ENCODE data around the gene SACM1L.

Gene SACM1L

DNA sequence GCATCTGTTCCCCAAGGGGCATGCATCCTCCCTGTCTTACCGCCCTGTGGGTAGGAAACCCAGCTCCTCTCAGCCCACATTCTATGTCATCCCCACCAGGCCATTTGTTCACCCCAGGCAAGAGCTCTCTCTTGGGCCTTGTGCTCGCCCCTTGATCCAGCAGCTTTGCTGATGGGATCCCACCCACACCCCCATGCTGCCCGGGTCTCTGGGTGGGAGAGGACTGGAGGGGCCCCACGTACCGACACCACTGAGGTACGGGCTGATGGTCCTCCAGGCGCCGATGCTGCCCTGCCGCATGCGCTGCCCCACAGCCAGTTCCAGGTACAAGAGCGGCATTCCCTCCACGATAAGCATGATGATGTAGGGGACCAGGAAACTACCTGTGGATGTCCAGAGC is 92.6 kb downstream of the SACM1L start:
- Histone ChIP-seq H2AK5ac (ENCODE audit: low read depth, low read length) (no peak overlapping the region), H3K36me3 (replicated peaks in 1 of 2; ENCODE audit: control insufficient read depth in 2 of 2, insufficient read depth in 2 of 2, low read length in 2 of 2) (no peaks in the 10 kb centered on the region), H2BK15ac (ENCODE audit: low read length) (no peak overlapping the region), H3K23ac (ENCODE audit: low read depth, low read length, poor library complexity) (no peak overlapping the region), H3K4ac (ENCODE audit: low read length) (no peak overlapping the region), H3K4me3 (ENCODE audit: low read length in 2 of 2) (no peak overlapping the region), H3K27ac (replicated peaks; ENCODE audit: low read length) (no peak overlapping the region), H3K18ac (ENCODE audit: low read length) (peak overlapping the region; percentile 72), H2BK120ac (ENCODE audit: low read depth, low read length) (no peak overlapping the region), H2BK5ac (ENCODE audit: low read length) (no peak overlapping the region), H3K4me1 (ENCODE audit: control insufficient read depth in 2 of 2, insufficient read depth in 1 of 2, low read depth in 1 of 2, low read length in 2 of 2) (no peaks in the 10 kb centered on the region), H2AFZ (ENCODE audit: low read length) (no peak overlapping the region), H3K27me3 (ENCODE audit: control insufficient read depth in 3 of 3, insufficient read depth in 3 of 3, low read depth in 1 of 3, low read length in 3 of 3) (peaks cover 0 to 15% (median 0%) of the 10 kb centered on the region in 3 experiments), H4K91ac (ENCODE audit: low read depth, low read length, poor library complexity) (no peak overlapping the region), H2BK12ac (ENCODE audit: low read length) (no peak overlapping the region), H3K79me1 (ENCODE audit: low read depth, low read length) (no peaks in the 10 kb centered on the region), H3K14ac (ENCODE audit: low read length) (no peak overlapping the region), H3K9ac (ENCODE audit: low read depth, low read length, poor library complexity) (no peak overlapping the region), H3K4me2 (ENCODE audit: insufficient read depth, low read length, poor library complexity, severe bottlenecking) (no peak overlapping the region), H3K9me3 (replicated peaks in 1 of 2; ENCODE audit: control insufficient read depth in 2 of 2, insufficient read depth in 1 of 2, low read depth in 1 of 2, low read length in 2 of 2) (peaks cover 0 to 2% of the 10 kb centered on the region in 2 donors), H4K8ac (ENCODE audit: low read depth, low read length) (no peak overlapping the region)
- no CpG with 5 or more reads among the region's 12 CpGs for whole genome bisulfite sequencing, 2 donors (ENCODE audit: extremely low coverage in 2 of 2, insufficient read length in 2 of 2, insufficient replicate concordance in 1 of 2)
- DNase-seq (ENCODE audit: low spot score), result no peak

DNA sequence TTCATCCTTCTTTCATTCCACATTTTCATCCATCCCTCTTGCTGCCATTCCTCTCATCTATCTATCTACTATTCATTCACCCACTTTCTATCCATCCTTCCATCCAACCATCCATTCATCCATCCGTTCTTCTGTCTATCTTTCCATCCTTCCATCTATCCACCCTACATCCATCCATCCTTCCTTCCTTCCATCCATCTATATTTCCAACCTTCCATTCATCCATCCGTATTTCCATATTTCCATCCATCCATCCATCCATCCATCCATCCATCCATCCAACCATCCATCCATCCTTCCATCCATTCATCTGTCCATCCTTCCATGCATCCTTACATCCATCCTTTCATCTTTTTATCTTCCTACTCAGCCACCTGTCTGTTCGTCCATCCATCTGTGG is 93.2 kb downstream of the SACM1L start:
- no peak overlapping the region for H2BK5ac ChIP-seq (ENCODE audit: low read length)
- H3K9me3 ChIP-seq (replicated peaks in 1 of 2; ENCODE audit: control insufficient read depth in 2 of 2, insufficient read depth in 1 of 2, low read depth in 1 of 2, low read length in 2 of 2), result peaks cover 0 to 2% of the 10 kb centered on the region in 2 donors
- no peak overlapping the region for H3K14ac ChIP-seq (ENCODE audit: low read length)
- peaks cover 0 to 18% (median 0%) of the 10 kb centered on the region in 3 experiments for H3K27me3 ChIP-seq (ENCODE audit: control insufficient read depth in 3 of 3, insufficient read depth in 3 of 3, low read depth in 1 of 3, low read length in 3 of 3)
- no peaks in the 10 kb centered on the region for H3K36me3 ChIP-seq (replicated peaks in 1 of 2; ENCODE audit: control insufficient read depth in 2 of 2, insufficient read depth in 2 of 2, low read length in 2 of 2)
- no peak overlapping the region for H2BK120ac ChIP-seq (ENCODE audit: low read depth, low read length)
- no peak overlapping the region for H2AK5ac ChIP-seq (ENCODE audit: low read depth, low read length)
- DNase-seq (ENCODE audit: low spot score), result no peak
- no peak overlapping the region for H3K27ac ChIP-seq (replicated peaks; ENCODE audit: low read length)
- no peaks in the 10 kb centered on the region for H3K4me1 ChIP-seq (ENCODE audit: control insufficient read depth in 2 of 2, insufficient read depth in 1 of 2, low read depth in 1 of 2, low read length in 2 of 2)
- no peak overlapping the region for H4K8ac ChIP-seq (ENCODE audit: low read depth, low read length)
- H3K9ac ChIP-seq (ENCODE audit: low read depth, low read length, poor library complexity), result no peak overlapping the region
- no peak overlapping the region for H3K4me3 ChIP-seq (ENCODE audit: low read length in 2 of 2)
- H2AFZ ChIP-seq (ENCODE audit: low read length), result no peak overlapping the region
- no peak overlapping the region for H3K18ac ChIP-seq (ENCODE audit: low read length)
- H2BK12ac ChIP-seq (ENCODE audit: low read length), result no peak overlapping the region
- no peaks in the 10 kb centered on the region for H3K79me1 ChIP-seq (ENCODE audit: low read depth, low read length)
- H4K91ac ChIP-seq (ENCODE audit: low read depth, low read length, poor library complexity), result no peak overlapping the region
- H2BK15ac ChIP-seq (ENCODE audit: low read length), result no peak overlapping the region
- 100% methylated on average over 2 of the region's 3 CpGs for WGBS, 2 donors (ENCODE audit: extremely low coverage in 2 of 2, insufficient read length in 2 of 2, insufficient replicate concordance in 1 of 2)
- H3K4ac ChIP-seq (ENCODE audit: low read length), result no peak overlapping the region
- H3K4me2 ChIP-seq (ENCODE audit: insufficient read depth, low read length, poor library complexity, severe bottlenecking), result no peak overlapping the region
- no peak overlapping the region for H3K23ac ChIP-seq (ENCODE audit: low read depth, low read length, poor library complexity)

DNA sequence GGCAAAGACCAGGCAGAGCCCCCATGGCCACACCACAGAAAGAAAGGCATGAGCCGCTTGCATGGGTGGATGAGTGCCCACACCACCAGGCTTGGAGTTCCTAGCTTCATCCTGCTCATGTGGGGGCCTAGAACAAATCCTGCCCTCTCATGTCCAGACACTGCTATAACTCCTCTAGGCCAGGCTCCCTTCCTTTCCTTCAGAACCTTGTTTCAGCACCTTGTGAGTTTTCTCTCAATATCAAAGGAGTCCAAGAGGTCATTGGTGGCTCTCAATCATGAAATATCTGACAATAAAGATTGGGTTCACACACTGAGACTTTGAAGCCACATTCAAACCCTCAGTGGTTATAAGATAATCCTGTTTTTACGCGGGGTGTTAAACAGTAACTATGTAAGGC is 94.5 kb downstream of the SACM1L start:
- Histone ChIP-seq H2AK5ac (ENCODE audit: low read depth, low read length) (no peak overlapping the region), H3K79me1 (ENCODE audit: low read depth, low read length) (no peaks in the 10 kb centered on the region), H3K18ac (ENCODE audit: low read length) (no peak overlapping the region), H3K4me1 (ENCODE audit: control insufficient read depth in 2 of 2, insufficient read depth in 1 of 2, low read depth in 1 of 2, low read length in 2 of 2) (no peaks in the 10 kb centered on the region), H3K4me2 (ENCODE audit: insufficient read depth, low read length, poor library complexity, severe bottlenecking) (no peak overlapping the region), H3K4me3 (ENCODE audit: low read length in 2 of 2) (no peak overlapping the region), H2BK120ac (ENCODE audit: low read depth, low read length) (no peak overlapping the region), H4K8ac (ENCODE audit: low read depth, low read length) (no peak overlapping the region), H2BK5ac (ENCODE audit: low read length) (no peak overlapping the region), H2BK15ac (ENCODE audit: low read length) (no peak overlapping the region), H3K9me3 (replicated peaks in 1 of 2; ENCODE audit: control insufficient read depth in 2 of 2, insufficient read depth in 1 of 2, low read depth in 1 of 2, low read length in 2 of 2) (peaks cover 0 to 2% of the 10 kb centered on the region in 2 donors), H2BK12ac (ENCODE audit: low read length) (no peak overlapping the region), H3K9ac (ENCODE audit: low read depth, low read length, poor library complexity) (no peak overlapping the region), H2AFZ (ENCODE audit: low read length) (no peak overlapping the region), H3K23ac (ENCODE audit: low read depth, low read length, poor library complexity) (no peak overlapping the region), H3K4ac (ENCODE audit: low read length) (no peak overlapping the region), H4K91ac (ENCODE audit: low read depth, low read length, poor library complexity) (no peak overlapping the region), H3K27ac (replicated peaks; ENCODE audit: low read length) (no peak overlapping the region), H3K27me3 (ENCODE audit: control insufficient read depth in 3 of 3, insufficient read depth in 3 of 3, low read depth in 1 of 3, low read length in 3 of 3) (peaks cover 0 to 21% (median 0%) of the 10 kb centered on the region in 3 experiments), H3K36me3 (replicated peaks in 1 of 2; ENCODE audit: control insufficient read depth in 2 of 2, insufficient read depth in 2 of 2, low read length in 2 of 2) (no peaks in the 10 kb centered on the region), H3K14ac (ENCODE audit: low read length) (no peak overlapping the region)
- DNase-seq (ENCODE audit: low spot score), result no peak
- no CpG with 5 or more reads among the region's 3 CpGs for WGBS, 2 donors (ENCODE audit: extremely low coverage in 2 of 2, insufficient read length in 2 of 2, insufficient replicate concordance in 1 of 2)

DNA sequence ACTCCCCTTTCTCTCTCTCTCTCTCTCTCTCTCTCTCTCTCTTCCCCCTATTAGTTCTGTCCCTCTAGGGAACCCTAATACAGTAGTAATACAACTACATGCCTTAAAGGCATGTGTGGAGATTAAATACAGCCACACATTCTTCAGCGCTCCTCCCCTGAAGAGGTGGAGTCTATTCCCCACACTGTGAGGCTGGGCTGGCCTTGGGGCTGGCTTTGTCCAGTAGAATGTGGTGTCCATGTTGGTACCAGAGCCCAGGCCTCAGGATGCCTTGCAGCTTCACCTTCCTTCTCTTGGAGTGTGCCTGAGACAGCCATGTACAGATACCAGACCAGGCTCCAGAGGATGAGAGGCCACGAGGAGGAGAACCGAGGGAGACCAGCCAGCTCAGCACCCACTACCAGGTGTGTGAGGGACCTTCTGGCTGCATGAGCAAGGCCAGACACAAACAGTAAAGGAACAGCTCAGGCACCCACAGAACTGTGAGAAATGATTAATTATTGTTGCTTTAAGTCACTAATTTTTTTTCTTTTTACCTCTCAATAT is 96.5 kb downstream of the SACM1L start:
- Histone ChIP-seq H4K91ac (ENCODE audit: low read depth, low read length, poor library complexity) (no peak overlapping the region), H2AK5ac (ENCODE audit: low read depth, low read length) (no peak overlapping the region), H2BK12ac (ENCODE audit: low read length) (no peak overlapping the region), H3K14ac (ENCODE audit: low read length) (no peak overlapping the region), H3K4me3 (ENCODE audit: low read length in 2 of 2) (no peak overlapping the region), H3K36me3 (replicated peaks in 1 of 2; ENCODE audit: control insufficient read depth in 2 of 2, insufficient read depth in 2 of 2, low read length in 2 of 2) (no peaks in the 10 kb centered on the region), H3K27ac (replicated peaks; ENCODE audit: low read length) (no peak overlapping the region), H3K4me2 (ENCODE audit: insufficient read depth, low read length, poor library complexity, severe bottlenecking) (no peak overlapping the region), H3K4me1 (ENCODE audit: control insufficient read depth in 2 of 2, insufficient read depth in 1 of 2, low read depth in 1 of 2, low read length in 2 of 2) (no peaks in the 10 kb centered on the region), H3K18ac (ENCODE audit: low read length) (no peak overlapping the region), H3K9ac (ENCODE audit: low read depth, low read length, poor library complexity) (no peak overlapping the region), H2BK120ac (ENCODE audit: low read depth, low read length) (no peak overlapping the region), H3K4ac (ENCODE audit: low read length) (no peak overlapping the region), H2BK5ac (ENCODE audit: low read length) (no peak overlapping the region), H3K79me1 (ENCODE audit: low read depth, low read length) (no peaks in the 10 kb centered on the region), H2AFZ (ENCODE audit: low read length) (no peak overlapping the region), H2BK15ac (ENCODE audit: low read length) (no peak overlapping the region), H3K9me3 (replicated peaks in 1 of 2; ENCODE audit: control insufficient read depth in 2 of 2, insufficient read depth in 1 of 2, low read depth in 1 of 2, low read length in 2 of 2) (peaks cover 2 to 4% of the 10 kb centered on the region in 2 donors), H3K27me3 (ENCODE audit: control insufficient read depth in 3 of 3, insufficient read depth in 3 of 3, low read depth in 1 of 3, low read length in 3 of 3) (peaks cover 0 to 20% (median 0%) of the 10 kb centered on the region in 3 experiments), H3K23ac (ENCODE audit: low read depth, low read length, poor library complexity) (no peak overlapping the region), H4K8ac (ENCODE audit: low read depth, low read length) (peak overlapping the region; percentile 54)
- no CpG with 5 or more reads among the region's 3 CpGs for WGBS, 2 donors (ENCODE audit: extremely low coverage in 2 of 2, insufficient read length in 2 of 2, insufficient replicate concordance in 1 of 2)
- DNase-seq (ENCODE audit: low spot score), result no peak

Measured in neuronal stem cell (in vitro differentiated cells).